Kidney epithelial cell (primary cell): ENCODE measurements around the gene FBLN2. TPM values are rescaled to one million over a fixed set of nuclear protein-coding genes. Genes with fewer than 3 reads are reported as not detected.

Experiments
- DNase-seq: peaks from one replicate; pipeline ENCODE4 v3.0.0-alpha.2; 2010; ENCODE audit warnings: low read depth
- H3K27me3 ChIP-seq: 2 replicates; pipeline ENCODE4 v1.6.0; 2011; ENCODE audit warnings: low read length; ENCODE audit not compliant: control insufficient read depth, insufficient read depth
- H3K36me3 ChIP-seq: 2 replicates; pipeline ENCODE4 v1.5.1; 2011; ENCODE audit warnings: low read length; ENCODE audit not compliant: control insufficient read depth, insufficient read depth
- H3K4me3 ChIP-seq: 2 replicates; pipeline ENCODE4 v1.5.1; 2011; ENCODE audit warnings: low read depth, mild to moderate bottlenecking, control low read depth, low read length
- total RNA-seq: library from RNA; depleted of rRNA; stranded (reverse); fragments of >200 nt; gene quantifications from 2 replicates; pipeline ENCODE4 v1.2.3, GENCODE V29; 2015
- TF ChIP-seq, protein P1 (sequence below): IDR thresholded peaks from 2 replicates; pipeline ENCODE4 v1.5.1; 2011; ENCODE audit warnings: mild to moderate bottlenecking, moderate library complexity, low read length, control low read depth, inconsistent platforms; ENCODE audit not compliant: insufficient read depth, poor library complexity, severe bottlenecking

FBLN2 gene
- total RNA-seq, 1 donor from 2014 or later = 6.7 TPM

DNA sequence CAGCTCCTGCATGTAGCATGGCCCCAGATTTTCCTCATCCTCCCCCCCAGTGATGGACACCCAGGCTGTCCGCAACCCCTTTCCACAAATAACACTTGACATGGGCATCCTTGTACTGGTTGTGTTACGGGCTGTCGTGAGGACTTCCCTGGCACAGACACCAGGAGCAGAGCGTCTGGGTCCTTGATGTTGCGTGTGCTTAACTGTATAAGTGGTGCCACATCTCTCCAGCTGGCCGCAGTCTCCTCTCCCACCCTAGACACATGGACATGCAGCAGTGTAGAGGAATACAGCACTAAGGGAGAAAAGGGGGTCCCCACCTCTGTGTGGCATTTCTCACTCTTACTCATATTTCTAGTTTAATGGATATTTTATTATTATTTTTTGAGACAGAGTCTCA is 56.6 kb downstream of the FBLN2 start:
- H3K36me3 ChIP-seq = no peaks in the 10 kb centered on the region
- peaks cover 10% of the 10 kb centered on the region for H3K27me3 ChIP-seq
- no peak for DNase-seq
- TF ChIP-seq, protein P1, sequence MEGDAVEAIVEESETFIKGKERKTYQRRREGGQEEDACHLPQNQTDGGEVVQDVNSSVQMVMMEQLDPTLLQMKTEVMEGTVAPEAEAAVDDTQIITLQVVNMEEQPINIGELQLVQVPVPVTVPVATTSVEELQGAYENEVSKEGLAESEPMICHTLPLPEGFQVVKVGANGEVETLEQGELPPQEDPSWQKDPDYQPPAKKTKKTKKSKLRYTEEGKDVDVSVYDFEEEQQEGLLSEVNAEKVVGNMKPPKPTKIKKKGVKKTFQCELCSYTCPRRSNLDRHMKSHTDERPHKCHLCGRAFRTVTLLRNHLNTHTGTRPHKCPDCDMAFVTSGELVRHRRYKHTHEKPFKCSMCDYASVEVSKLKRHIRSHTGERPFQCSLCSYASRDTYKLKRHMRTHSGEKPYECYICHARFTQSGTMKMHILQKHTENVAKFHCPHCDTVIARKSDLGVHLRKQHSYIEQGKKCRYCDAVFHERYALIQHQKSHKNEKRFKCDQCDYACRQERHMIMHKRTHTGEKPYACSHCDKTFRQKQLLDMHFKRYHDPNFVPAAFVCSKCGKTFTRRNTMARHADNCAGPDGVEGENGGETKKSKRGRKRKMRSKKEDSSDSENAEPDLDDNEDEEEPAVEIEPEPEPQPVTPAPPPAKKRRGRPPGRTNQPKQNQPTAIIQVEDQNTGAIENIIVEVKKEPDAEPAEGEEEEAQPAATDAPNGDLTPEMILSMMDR = no peak
- no peak overlapping the region for H3K4me3 ChIP-seq

DNA sequence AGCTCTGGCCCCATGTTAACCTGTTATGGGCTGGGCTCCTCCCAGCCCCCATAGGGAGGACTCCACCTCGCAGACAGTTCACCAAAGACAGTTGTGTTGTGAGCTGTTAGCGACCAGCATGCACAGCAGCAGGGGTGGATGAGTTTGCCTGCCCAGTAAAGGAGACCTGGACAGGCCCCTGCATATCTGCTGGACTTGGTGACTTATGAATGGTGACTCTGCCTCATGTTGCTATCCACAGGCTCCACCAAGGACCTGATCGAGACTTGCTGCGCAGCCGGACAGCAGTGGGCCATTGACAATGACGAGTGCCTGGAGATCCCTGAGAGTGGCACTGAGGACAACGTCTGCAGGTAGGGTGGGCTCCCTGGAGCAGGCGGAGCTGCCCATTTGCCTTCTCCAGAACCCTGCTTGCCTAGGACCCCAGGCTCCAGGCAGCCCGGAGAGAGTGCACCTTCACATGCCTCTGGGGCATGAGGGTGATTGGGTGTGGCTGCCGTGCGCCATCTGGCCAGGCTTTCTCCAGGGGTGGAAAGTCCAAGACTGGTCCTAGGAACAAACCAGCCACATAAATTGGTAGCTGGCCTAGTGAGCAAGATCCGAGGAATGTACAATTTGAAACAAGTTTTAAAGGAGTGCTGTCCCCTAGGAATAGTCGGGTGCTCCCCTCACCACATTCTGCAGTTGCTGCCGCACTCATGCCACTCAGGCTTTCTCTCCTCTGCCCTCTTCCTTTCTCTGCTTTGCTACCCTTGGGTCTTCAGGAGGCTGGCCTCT is 59.1 kb downstream of the FBLN2 start:
- no peak for DNase-seq
- TF ChIP-seq, protein P1 = no peak
- Histone ChIP-seq H3K4me3 (no peak overlapping the region), H3K36me3 (no peaks in the 10 kb centered on the region), H3K27me3 (peaks cover 10% of the 10 kb centered on the region)

DNA sequence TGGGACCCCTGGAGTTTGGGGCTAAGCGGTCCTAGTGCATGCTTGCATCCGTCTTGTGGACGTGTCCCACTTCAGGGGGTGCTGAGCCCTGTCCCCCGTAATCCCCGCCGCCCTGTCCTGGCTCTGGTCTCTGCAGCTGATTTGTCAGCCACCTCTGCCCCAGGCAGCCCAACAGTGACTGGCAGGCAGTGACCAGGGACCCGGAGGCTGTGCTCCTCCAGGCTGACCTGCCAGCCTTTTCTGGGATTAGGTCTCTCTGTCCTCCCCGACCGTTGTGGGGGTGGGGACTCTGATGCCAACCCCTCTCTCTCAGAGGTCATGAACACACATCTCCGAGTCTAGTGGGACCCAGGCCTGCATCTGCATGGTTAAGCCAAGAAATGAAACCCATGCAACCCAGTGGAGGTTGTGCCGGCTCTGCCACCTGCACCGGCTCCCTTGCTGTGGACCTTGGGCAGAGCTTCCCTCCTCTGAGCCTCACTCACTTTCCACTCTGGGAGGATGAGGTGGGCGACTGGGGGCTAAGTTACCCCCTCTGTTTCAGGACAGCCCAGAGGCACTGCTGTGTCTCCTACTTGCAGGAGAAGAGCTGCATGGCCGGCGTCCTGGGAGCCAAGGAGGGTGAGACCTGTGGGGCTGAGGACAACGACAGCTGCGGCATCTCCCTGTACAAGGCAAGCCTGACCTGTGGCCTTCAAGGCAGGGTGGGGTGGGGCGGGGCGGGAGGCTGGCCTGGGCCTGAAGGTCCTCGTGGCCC is 60.2 kb downstream of the FBLN2 start:
- no peak overlapping the region for H3K4me3 ChIP-seq
- DNase-seq = no peak
- TF ChIP-seq, protein P1 = no peak
- H3K36me3 ChIP-seq = no peaks in the 10 kb centered on the region
- peaks cover 10% of the 10 kb centered on the region for H3K27me3 ChIP-seq

DNA sequence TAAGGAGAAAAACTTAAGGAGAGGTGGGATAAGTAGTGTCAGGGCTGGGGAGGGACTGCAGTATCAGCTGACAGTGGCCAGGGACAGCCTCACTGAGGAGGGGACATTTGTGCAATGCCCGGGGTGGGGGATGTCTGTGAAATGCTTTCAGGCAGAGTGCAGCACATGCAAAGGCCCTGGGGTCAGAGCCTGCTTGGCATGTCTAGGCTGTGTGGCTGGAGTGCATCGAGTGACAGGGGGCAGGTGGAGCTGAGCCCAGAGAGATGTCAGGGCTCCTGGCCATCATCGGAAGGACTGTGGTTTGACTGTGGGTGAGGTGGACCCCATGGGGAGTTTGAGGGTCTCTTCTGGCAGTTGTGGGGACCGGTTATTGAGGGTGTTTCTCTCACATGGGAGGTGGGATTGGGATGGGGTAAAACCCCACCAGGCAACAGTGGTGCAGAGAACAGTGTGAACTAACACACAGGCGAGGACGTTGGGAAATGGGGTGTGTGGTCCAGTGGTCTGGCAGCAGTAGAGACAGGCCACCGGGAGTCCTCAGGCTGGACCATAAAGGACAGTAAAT is 61.2 kb downstream of the FBLN2 start:
- no peak overlapping the region for H3K4me3 ChIP-seq
- H3K36me3 ChIP-seq = no peaks in the 10 kb centered on the region
- DNase-seq = no peak
- TF ChIP-seq, protein P1 = no peak
- peaks cover 10% of the 10 kb centered on the region for H3K27me3 ChIP-seq

DNA sequence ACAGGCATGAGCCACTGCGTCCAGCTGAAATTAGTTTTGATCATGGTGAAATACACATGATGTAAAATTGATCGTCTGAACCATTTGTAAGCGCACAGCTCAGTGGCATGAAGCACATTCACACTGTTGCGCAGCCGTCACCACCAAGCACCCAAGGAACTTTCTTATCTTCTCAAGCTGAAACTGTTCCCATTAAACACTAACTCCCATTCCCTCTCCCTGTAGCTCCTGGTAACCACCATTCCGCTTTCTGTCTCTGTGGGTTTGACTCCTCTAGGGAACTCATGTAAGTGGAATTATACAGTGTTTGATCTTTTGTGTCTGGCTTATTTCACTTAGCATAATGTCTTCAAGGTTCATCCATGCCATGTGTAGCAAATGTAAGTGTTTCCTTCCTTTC is 62.3 kb downstream of the FBLN2 start:
- TF ChIP-seq, protein P1 = no peak
- no peak for DNase-seq
- Histone ChIP-seq H3K36me3 (no peaks in the 10 kb centered on the region), H3K4me3 (no peak overlapping the region), H3K27me3 (peaks cover 10% of the 10 kb centered on the region)
